Peyer's patch (tissue), 4 donors: Measurements from ENCODE around the gene TMEM43.

Source experiments
- CTCF ChIP-seq, 6 experiments: fragments of 450-650 bp in 4 of 6; fragments of 200-600 bp in 2 of 6; sonication (generic) in 1 of 6; IDR thresholded peaks; one replicate each; pipeline ENCODE4 v1.5.1; 2017 to 2019; ENCODE audit warnings: antibody characterized with exemption in 6 of 6, mild to moderate bottlenecking in 3 of 6, moderate library complexity in 1 of 6
- POLR2A ChIP-seq, 2 donors: fragments of 450-650 bp; IDR thresholded peaks; one replicate each; pipeline ENCODE4 v1.5.1; 2017; ENCODE audit warnings: antibody characterized with exemption in 2 of 2, mild to moderate bottlenecking in 2 of 2, moderate library complexity in 2 of 2

DNA sequence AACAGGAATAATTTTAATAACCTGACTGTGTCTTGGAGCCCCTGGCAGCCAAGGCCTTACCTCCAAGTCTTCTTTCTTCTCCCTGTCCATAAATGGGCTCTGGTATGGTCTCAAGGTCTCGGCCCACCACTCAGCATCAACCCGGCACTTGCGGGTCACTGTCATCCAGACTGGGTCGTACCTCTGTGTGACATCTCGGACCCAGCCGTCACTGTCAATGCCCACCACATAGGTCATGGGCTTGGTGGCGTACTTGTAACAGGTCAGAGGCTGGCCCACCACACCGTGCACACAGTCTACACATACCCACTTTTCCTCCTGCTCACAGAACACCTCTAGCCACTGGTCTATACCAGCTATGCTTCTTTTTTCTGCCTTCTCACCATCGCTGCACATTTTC is 33.1 kb downstream of the TMEM43 start:
- TF ChIP-seq CTCF (IDR thresholded peaks at IDR 0.05), result no peak
- TF ChIP-seq POLR2A (IDR thresholded peaks at IDR 0.05), result no peak
